ENCODE measurements around the gene SSBP1. TPM values are rescaled to one million over a fixed set of nuclear protein-coding genes. Genes with fewer than 3 reads are reported as not detected.
A peak's percentile ranks its signal among the peaks of the same experiment; 100 is the strongest.
"Not testable (repeated sequence)": the region's sequence is repeated elsewhere in the genome, so short reads cannot be mapped to it uniquely, and the experiment has no call there.

The SSBP1 gene
- total RNA-seq = 84.2 TPM
- long read RNA-seq, transcript SSBP1-201 (7 exons, 687 nt) = major isoform, 38 of 47 reads
- long read RNA-seq, partial matches to known transcripts = 1 of 47 reads
- long read RNA-seq, other reads (novel, unspliced or antisense) = 1 of 47 reads

- peak; percentile 94 for DNase-seq (ENCODE audit: low spot score)
- intact Hi-C loops (cut with DNase I) = loop anchor here (5.0 kb wide), 2 partner anchors 36 to 86 kb away; partner anchors contain the start of gene DENND11
Measured at GRCh38 chr7:141737836-141738591, at the start of gene SSBP1. SSBP1 (plus strand) TSS chr7:141738358; CDS start chr7:141739167, 809 bp downstream.

GRCh38 chr7:141689072-141689825 lies 48.9 kb upstream of the SSBP1 start:
- intact Hi-C loops (cut with DNase I); DNase-seq (ENCODE audit: low spot score): not testable (repeated sequence)

GRCh38 chr7:141691540-141691939 lies 46.6 kb upstream of the SSBP1 start:
- intact Hi-C loops (cut with DNase I) = no loop called here
- no peak for DNase-seq (ENCODE audit: low spot score)

GRCh38 chr7:141691961-141692360 lies 46.2 kb upstream of the SSBP1 start:
- intact Hi-C loops (cut with DNase I) = no loop called here
- DNase-seq (ENCODE audit: low spot score) = no peak

GRCh38 chr7:141693082-141693481 lies 45.1 kb upstream of the SSBP1 start:
- DNase-seq (ENCODE audit: low spot score) = no peak
- intact Hi-C loops (cut with DNase I) = no loop called here

GRCh38 chr7:141695803-141696289 lies 42.3 kb upstream of the SSBP1 start:
- DNase-seq (ENCODE audit: low spot score) = no peak
- intact Hi-C loops (cut with DNase I) = no loop called here

- intact Hi-C loops (cut with DNase I) = no loop called here
- no peak for DNase-seq (ENCODE audit: low spot score)
Measured at GRCh38 chr7:141696348-141696747, 41.8 kb upstream of the SSBP1 start.

- no peak for DNase-seq (ENCODE audit: low spot score)
- intact Hi-C loops (cut with DNase I) = no loop called here
Measured at GRCh38 chr7:141697211-141697871, 40.8 kb upstream of the SSBP1 start.

GRCh38 chr7:141698247-141699015 lies 39.7 kb upstream of the SSBP1 start:
- no peak for DNase-seq (ENCODE audit: low spot score)
- intact Hi-C loops (cut with DNase I) = no loop called here

GRCh38 chr7:141699860-141700259 lies 38.3 kb upstream of the SSBP1 start:
- intact Hi-C loops (cut with DNase I) = loop anchor here (5.0 kb wide), 1 partner anchor 37 kb away; the partner anchor contains the start of gene SSBP1

GRCh38 chr7:141700296-141700847 lies 37.8 kb upstream of the SSBP1 start:
- intact Hi-C loops (cut with DNase I) = loop anchor here (5.0 kb wide), 1 partner anchor 37 kb away; the partner anchor contains the start of gene SSBP1
- DNase-seq (ENCODE audit: low spot score) = no peak

More at GRCh38 chr7:141699860-141700259, 38.3 kb upstream of the SSBP1 start:
- no peak for DNase-seq (ENCODE audit: low spot score)

GRCh38 chr7:141700848-141701371 lies 37.2 kb upstream of the SSBP1 start:
- intact Hi-C loops (cut with DNase I) = loop anchor here (5.0 kb wide), 1 partner anchor 36 kb away; the partner anchor contains the start of gene SSBP1
- DNase-seq (ENCODE audit: low spot score) = no peak

- intact Hi-C loops (cut with DNase I) = loop anchor here (5.0 kb wide), 1 partner anchor 36 kb away; the partner anchor contains the start of gene SSBP1
- DNase-seq (ENCODE audit: low spot score) = peak; percentile 75
Measured at GRCh38 chr7:141701489-141702046, 36.6 kb upstream of the SSBP1 start.

GRCh38 chr7:141702047-141702567 lies 36.1 kb upstream of the SSBP1 start, which contains the start of gene DENND11:
DENND11 (minus strand) TSS chr7:141702166; CDS start chr7:141702153, 13 bp downstream.
- DNase-seq (ENCODE audit: low spot score) = no peak
- intact Hi-C loops (cut with DNase I) = loop anchor here (5.0 kb wide), 1 partner anchor 35 kb away; the partner anchor contains the start of gene SSBP1

GRCh38 chr7:141702892-141703291 lies 35.3 kb upstream of the SSBP1 start:
- DNase-seq (ENCODE audit: low spot score) = no peak
- intact Hi-C loops (cut with DNase I) = loop anchor here (5.0 kb wide), 1 partner anchor 34 kb away; the partner anchor contains the start of gene SSBP1

GRCh38 chr7:141704112-141704511 lies 34.0 kb upstream of the SSBP1 start:
- DNase-seq (ENCODE audit: low spot score) = no peak
- intact Hi-C loops (cut with DNase I) = loop anchor here (5.0 kb wide), 1 partner anchor 33 kb away; the partner anchor contains the start of gene SSBP1

- intact Hi-C loops (cut with DNase I) = loop anchor here (5.0 kb wide), 1 partner anchor 33 kb away; the partner anchor contains the start of gene SSBP1
- no peak for DNase-seq (ENCODE audit: low spot score)
Measured at GRCh38 chr7:141704741-141705140, 33.4 kb upstream of the SSBP1 start.
